GM18951 (cell line): ENCODE measurements around the gene GDPD1.
"Not testable (repeated sequence)": the region's sequence is repeated elsewhere in the genome, so short reads cannot be mapped to it uniquely, and the experiment has no call there.

Source experiments
- POLR2A ChIP-seq: IDR thresholded peaks from 4 replicates; pipeline ENCODE4 v1.6.1; 2011; ENCODE audit warnings: mild to moderate bottlenecking; ENCODE audit not compliant: insufficient read length, insufficient read depth; ENCODE audit errors: extremely low read depth
- in situ Hi-C: fragments of 300-500 bp; cut with MboI; formaldehyde crosslinking; loops from one replicate; pipeline ENCODE4 v1.12.0; 2022; ENCODE audit warnings: low sequenced_read_pairs, mixed read lengths, inconsistent platforms; ENCODE audit not compliant: unreplicated experiment

Gene GDPD1

GRCh38 chr17:59219992-59220327, 351 bp upstream of the GDPD1 start:
- TF ChIP-seq POLR2A, result no peak
- in situ Hi-C loops, result no loop called here

GRCh38 chr17:59221159-59221847, 992 bp downstream of the GDPD1 start:
- in situ Hi-C loops, result no loop called here
- no peak for TF ChIP-seq POLR2A

DNA sequence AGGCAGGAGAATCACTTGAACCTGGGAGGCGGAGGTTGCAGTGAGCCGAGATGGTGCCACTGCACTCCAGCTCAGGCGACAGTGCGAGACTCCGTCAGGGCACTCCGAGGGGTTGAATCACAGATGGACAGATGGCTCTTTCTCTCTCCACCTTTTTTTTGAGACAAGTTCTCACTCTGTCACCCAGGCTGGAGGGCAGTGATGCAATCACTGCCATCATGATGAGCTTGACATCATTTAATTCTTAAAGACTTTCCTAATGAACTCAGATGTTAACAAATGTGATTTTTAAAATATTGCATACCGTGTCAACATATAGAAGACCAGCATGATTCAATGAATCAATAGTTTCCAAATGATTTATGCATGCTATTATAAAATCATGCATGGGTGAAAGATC, 3.5 kb downstream of the GDPD1 start:
- TF ChIP-seq POLR2A, result no peak
- in situ Hi-C loops, result no loop called here

DNA sequence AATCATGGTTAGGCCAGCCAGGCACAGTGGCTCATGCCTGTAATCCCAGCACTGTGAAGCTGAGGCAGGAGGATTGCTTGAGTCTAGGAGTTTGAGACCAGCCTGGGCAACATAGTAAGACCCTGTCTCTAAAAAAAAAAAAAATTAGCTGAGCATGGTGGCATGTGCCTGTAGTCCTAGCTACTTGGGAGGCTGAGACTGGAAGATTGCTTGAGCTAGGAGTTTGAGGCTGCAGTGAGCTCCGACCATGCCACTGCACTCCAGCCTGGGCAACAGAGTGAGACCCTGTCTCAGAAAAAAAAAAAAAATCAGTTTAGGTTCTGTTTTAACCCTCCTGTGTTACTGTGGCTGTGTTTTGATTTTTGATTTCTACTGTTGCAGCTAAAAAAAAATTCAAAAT, 8.3 kb downstream of the GDPD1 start:
- in situ Hi-C loops, result not testable (repeated sequence)

DNA sequence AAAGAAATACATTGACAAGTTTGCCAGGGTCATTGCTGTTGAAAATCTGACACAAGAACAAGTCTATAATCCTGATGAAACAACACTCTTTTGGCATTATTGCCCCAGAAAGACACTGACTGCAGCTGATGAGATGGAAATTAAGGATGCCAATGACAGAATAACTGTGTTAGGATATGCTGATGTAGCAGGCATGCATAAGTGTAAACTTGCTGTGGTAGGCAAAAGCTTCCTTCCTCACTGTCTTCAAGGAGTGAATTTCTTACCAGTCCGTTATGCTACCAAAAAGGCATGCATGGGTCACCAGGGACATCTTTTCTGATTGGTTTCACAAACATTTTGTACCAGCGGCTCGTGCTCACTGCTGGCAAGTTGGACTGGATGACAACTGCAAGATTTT, 10.5 kb downstream of the GDPD1 start:
- TF ChIP-seq POLR2A, result no peak
- in situ Hi-C loops, result no loop called here

DNA sequence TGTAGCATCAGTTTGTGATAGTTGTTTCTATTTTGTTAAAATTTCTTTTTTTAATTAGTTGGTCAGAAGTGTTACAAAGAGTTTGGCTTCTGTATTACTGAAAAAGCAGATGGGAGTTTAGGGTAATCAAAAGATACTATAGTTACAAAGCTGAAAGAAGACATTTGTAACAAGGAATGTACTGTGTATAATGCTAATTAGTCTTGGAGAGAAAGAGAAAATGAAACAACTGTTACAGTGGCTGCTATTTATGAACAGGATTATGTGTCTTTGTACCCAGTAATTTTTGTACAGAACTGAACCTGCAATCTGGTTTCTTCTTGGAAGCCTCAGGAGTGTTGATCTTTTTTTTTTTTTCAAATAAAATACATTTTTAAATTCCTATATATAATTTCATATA, 14.3 kb downstream of the GDPD1 start:
- TF ChIP-seq POLR2A, result no peak
- in situ Hi-C loops, result no loop called here

- in situ Hi-C loops, result no loop called here
- TF ChIP-seq POLR2A, result no peak
Observed at GRCh38 chr17:59238906-59239305, 18.6 kb downstream of the GDPD1 start.

GRCh38 chr17:59244081-59244480, 23.8 kb downstream of the GDPD1 start:
- in situ Hi-C loops, result no loop called here
- TF ChIP-seq POLR2A, result no peak

- in situ Hi-C loops, result no loop called here
- no peak for TF ChIP-seq POLR2A
Observed at GRCh38 chr17:59254742-59255141, 34.4 kb downstream of the GDPD1 start.

DNA sequence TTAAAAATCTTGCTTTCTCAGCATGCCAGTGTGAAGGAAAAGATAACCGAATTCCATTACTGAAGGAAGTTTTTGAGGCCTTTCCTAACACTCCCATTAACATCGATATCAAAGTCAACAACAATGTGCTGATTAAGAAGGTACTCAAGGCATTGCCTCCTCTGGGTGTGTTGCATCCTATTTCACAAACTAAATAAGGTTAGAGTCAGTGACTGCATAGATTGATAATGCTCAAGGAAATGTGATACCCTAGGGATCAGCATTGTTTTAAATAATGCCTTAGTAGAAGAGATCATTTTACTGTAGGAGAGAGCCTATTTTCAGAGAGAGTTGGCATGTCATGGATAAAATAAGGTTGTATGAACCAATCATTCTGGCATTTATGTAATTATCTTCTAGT, 36.8 kb downstream of the GDPD1 start:
- in situ Hi-C loops, result no loop called here
- TF ChIP-seq POLR2A, result no peak

- in situ Hi-C loops, result no loop called here
- TF ChIP-seq POLR2A, result no peak
Observed at GRCh38 chr17:59260722-59261121, 40.4 kb downstream of the GDPD1 start.

DNA sequence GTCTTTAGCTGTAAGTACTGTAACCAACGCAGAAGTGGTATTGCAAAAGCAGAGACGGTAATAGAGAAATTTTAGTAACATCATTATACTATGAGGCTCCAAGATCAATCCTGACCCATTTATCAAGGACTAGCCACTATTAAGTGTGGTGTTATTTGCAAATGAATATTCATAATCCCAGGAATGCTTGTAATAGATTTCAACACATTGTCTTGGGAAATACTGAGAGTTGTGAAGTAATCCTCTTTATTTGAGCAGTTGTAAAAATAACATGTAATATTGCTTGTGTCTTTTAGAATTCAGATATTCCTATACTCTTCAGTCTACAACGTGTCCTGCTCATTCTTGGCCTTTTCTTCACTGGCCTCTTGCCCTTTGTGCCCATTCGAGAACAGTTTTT, 46.4 kb downstream of the GDPD1 start:
- TF ChIP-seq POLR2A, result no peak
- in situ Hi-C loops, result no loop called here

DNA sequence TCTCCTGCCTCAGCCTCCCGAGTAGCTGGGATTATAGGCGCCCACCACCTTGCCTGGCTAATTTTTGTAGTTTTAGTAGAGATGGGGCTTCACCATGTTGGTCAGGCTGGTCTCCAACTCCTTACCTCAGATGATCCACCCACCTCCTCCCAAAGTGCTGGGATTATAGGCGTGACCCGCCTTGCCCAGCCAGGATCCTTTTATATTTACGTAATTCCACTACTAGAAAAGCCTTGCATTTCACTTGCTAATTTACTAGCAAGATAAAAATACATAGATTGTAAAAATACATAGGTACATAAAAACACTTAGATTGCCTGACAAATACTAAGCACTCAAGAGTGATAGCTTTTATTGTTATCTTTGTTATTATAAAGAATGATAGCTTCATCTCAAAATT, 47.5 kb downstream of the GDPD1 start:
- in situ Hi-C loops, result no loop called here
- no peak for TF ChIP-seq POLR2A

DNA sequence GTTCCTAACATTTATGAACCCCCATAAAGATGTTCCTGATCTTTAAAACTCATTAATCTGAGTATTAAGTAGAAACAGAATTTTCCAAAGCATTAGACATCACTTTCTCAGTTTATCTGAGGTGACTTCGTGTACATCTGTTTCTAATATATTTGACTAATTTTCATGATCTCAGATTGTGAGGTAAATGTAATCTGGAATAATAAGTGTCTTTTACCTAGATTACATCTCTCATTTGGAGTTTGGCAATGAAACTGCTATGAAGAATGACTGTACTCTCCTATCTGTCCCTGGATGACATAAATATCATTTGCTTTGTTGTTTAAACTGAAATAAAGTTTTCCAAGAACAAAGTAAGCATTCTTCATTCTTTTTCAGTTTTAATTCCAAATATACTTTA, 55.3 kb downstream of the GDPD1 start:
- in situ Hi-C loops, result no loop called here
- no peak for TF ChIP-seq POLR2A

DNA sequence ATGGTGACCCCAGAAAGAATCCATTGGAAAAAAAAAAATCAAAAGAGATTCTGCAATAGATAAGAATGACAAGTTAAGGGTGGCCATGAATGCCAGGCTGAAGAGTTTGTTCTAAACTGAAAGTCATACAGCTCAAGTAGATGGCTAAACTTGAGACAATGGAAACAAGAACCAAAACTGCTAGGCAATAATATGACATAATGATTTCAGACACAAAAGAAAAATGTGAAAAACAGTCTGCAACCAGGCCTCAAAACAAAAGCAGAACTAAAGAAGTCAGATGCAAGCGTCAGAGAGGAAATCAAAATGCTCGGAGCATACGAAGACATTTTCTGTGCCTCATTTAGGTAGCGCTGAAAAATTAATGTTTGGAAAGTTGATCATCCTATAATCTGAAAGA, 56.7 kb downstream of the GDPD1 start:
- no peak for TF ChIP-seq POLR2A
- in situ Hi-C loops, result no loop called here
